Neural cell (in vitro differentiated cells): ENCODE results near the gene CPXM1. TPM values are rescaled to one million over a fixed set of nuclear protein-coding genes. Genes with fewer than 3 reads are reported as not detected.

Experiments used
- H2AFZ ChIP-seq: fragments of 200-600, 300-800 bp; sonication (generic), shearing (Covaris generic); 2 replicates; pipeline ENCODE4 v1.6.0; 2014; ENCODE audit warnings: low read depth, mild to moderate bottlenecking, antibody characterized with exemption, low read length, moderate library complexity
- H3F3A ChIP-seq: fragments of 200-600 bp; shearing (Covaris generic); 2 replicates; pipeline ENCODE4 v1.6.1; 2016; ENCODE audit warnings: mild to moderate bottlenecking, moderate library complexity, mixed read lengths, antibody characterized with exemption, low read length; ENCODE audit not compliant: insufficient read depth, poor library complexity, severe bottlenecking
- H3K27ac ChIP-seq: fragments of 200-600, 300-800 bp; sonication (generic), shearing (Covaris generic); 2 replicates; pipeline ENCODE4 v1.5.1; 2014; ENCODE audit warnings: mild to moderate bottlenecking, low read length, moderate library complexity
- H3K27me3 ChIP-seq: fragments of 300-800, 200-600 bp; sonication (generic), shearing (Covaris generic); 2 replicates; pipeline ENCODE4 v1.6.0; 2014; ENCODE audit warnings: mild to moderate bottlenecking, low read depth, low read length, moderate library complexity; ENCODE audit not compliant: insufficient read depth
- H3K36me3 ChIP-seq: fragments of 300-800, 200-600 bp; sonication (generic), shearing (Covaris generic); 2 replicates; pipeline ENCODE4 v1.5.1; 2014; ENCODE audit warnings: mild to moderate bottlenecking, antibody characterized with exemption, low read length, moderate library complexity; ENCODE audit not compliant: insufficient read depth
- H3K4me2 ChIP-seq: fragments of 300-800, 200-600 bp; sonication (generic), shearing (Covaris generic); 2 replicates; pipeline ENCODE4 v1.6.0; 2014; ENCODE audit warnings: mild to moderate bottlenecking, low read length
- H3K4me3 ChIP-seq: fragments of 300-800, 200-600 bp; sonication (generic), shearing (Covaris generic); 2 replicates; pipeline ENCODE4 v1.5.1; 2014; ENCODE audit warnings: mild to moderate bottlenecking, low read length, moderate library complexity
- H3K79me2 ChIP-seq: fragments of 200-600 bp; shearing (Covaris generic); replicated peaks from 2 replicates; pipeline ENCODE4 v1.6.0; 2014; ENCODE audit warnings: mild to moderate bottlenecking, low read length, moderate library complexity; ENCODE audit not compliant: insufficient read depth
- H3K9ac ChIP-seq: fragments of 300-800, 200-600 bp; sonication (generic), shearing (Covaris generic); 2 replicates; pipeline ENCODE4 v1.6.1; 2016; ENCODE audit warnings: mild to moderate bottlenecking, low read length, mixed read lengths
- H3K9me2 ChIP-seq: fragments of 200-600 bp; shearing (Covaris generic); 2 replicates; pipeline ENCODE4 v1.6.1; 2016; ENCODE audit warnings: mild to moderate bottlenecking, low read length, mixed read lengths; ENCODE audit not compliant: insufficient read depth
- H3K9me3 ChIP-seq: fragments of 200-600, 300-800 bp; sonication (generic), shearing (Covaris generic); 2 replicates; pipeline ENCODE4 v1.6.1; 2016; ENCODE audit warnings: mild to moderate bottlenecking, mixed run types, low read length, moderate library complexity, mixed read lengths
- H4K20me1 ChIP-seq: fragments of 200-600 bp; shearing (Covaris generic); 2 replicates; pipeline ENCODE4 v1.6.1; 2016; ENCODE audit warnings: mild to moderate bottlenecking, mixed run types; ENCODE audit not compliant: insufficient read depth
- CTCF ChIP-seq: fragments of 450-650 bp; IDR thresholded peaks from 2 replicates; pipeline ENCODE4 v1.5.1; 2014; ENCODE audit warnings: antibody characterized with exemption, mild to moderate bottlenecking, moderate library complexity; ENCODE audit not compliant: poor library complexity, severe bottlenecking
- EP300 ChIP-seq: fragments of 450-650 bp; conservative IDR thresholded peaks from 2 replicates; pipeline ENCODE4 v1.6.1; 2014; ENCODE audit warnings: antibody characterized with exemption, mild to moderate bottlenecking, moderate library complexity; ENCODE audit not compliant: poor library complexity, severe bottlenecking
- EZH2 ChIP-seq: fragments of 200-600, 300-800 bp; shearing (Covaris generic), sonication (generic); IDR thresholded peaks from 2 replicates; pipeline ENCODE4 v1.6.1; 2014; ENCODE audit warnings: antibody characterized with exemption, low read length, borderline replicate concordance, mild to moderate bottlenecking; ENCODE audit not compliant: insufficient read depth, poor library complexity, severe bottlenecking
- MXI1 ChIP-seq: fragments of 450-650 bp; conservative IDR thresholded peaks from 2 replicates; pipeline ENCODE4 v1.6.1; 2014; ENCODE audit warnings: antibody characterized with exemption, mild to moderate bottlenecking; ENCODE audit not compliant: poor library complexity, severe bottlenecking
- POLR2AphosphoS5 ChIP-seq: IDR thresholded peaks from 2 replicates; pipeline ENCODE4 v1.6.1; 2012
- RAD21 ChIP-seq: fragments of 450-650 bp; conservative IDR thresholded peaks from 2 replicates; pipeline ENCODE4 v1.6.1; 2014; ENCODE audit warnings: antibody characterized with exemption, mild to moderate bottlenecking, moderate library complexity
- REST ChIP-seq: IDR thresholded peaks from 2 replicates; pipeline ENCODE4 v1.6.1; 2012; ENCODE audit warnings: borderline replicate concordance
- SMC3 ChIP-seq: fragments of 450-650 bp; conservative IDR thresholded peaks from 2 replicates; pipeline ENCODE4 v1.6.1; 2014; ENCODE audit warnings: antibody characterized with exemption, mild to moderate bottlenecking, moderate library complexity; ENCODE audit not compliant: poor library complexity
- TAF1 ChIP-seq: IDR thresholded peaks from 2 replicates; pipeline ENCODE4 v1.6.1; 2012; ENCODE audit warnings: low read depth
- polyA plus RNA-seq: library from polyadenylated mRNA; depleted of rRNA; stranded (reverse); fragments of >200 nt; gene quantifications from 2 replicates; pipeline ENCODE4 v1.2.3, GENCODE V29; 2014

Gene CPXM1
- polyA plus RNA-seq, 1 donor from 2014 or later = 44.0 TPM

- H3K79me2 ChIP-seq = no peaks in the 10 kb centered on the region
- H3K9me3 ChIP-seq = no peaks in the 10 kb centered on the region
- H3K9ac ChIP-seq = no peak overlapping the region
- no peak overlapping the region for H3K27ac ChIP-seq
- H3K4me2 ChIP-seq = no peak overlapping the region
- no peaks in the 10 kb centered on the region for H3K9me2 ChIP-seq
- H2AFZ ChIP-seq = no peak overlapping the region
- TF ChIP-seq POLR2AphosphoS5 (no peak), RAD21 (no peak), SMC3 (no peak), MXI1 (no peak), TAF1 (no peak)
- H3F3A ChIP-seq = no peaks in the 10 kb centered on the region
- H4K20me1 ChIP-seq = no peaks in the 10 kb centered on the region
- H3K27me3 ChIP-seq = peaks cover 4% of the 10 kb centered on the region
- no peaks in the 10 kb centered on the region for H3K36me3 ChIP-seq
- no peak overlapping the region for H3K4me3 ChIP-seq
Observed at GRCh38 chr20:2759143-2759542, 41.3 kb downstream of the CPXM1 start.

- H3K9me2 ChIP-seq = no peaks in the 10 kb centered on the region
- no peak overlapping the region for H3K9ac ChIP-seq
- no peaks in the 10 kb centered on the region for H3K9me3 ChIP-seq
- H3F3A ChIP-seq = no peaks in the 10 kb centered on the region
- no peaks in the 10 kb centered on the region for H3K79me2 ChIP-seq
- no peaks in the 10 kb centered on the region for H4K20me1 ChIP-seq
- peaks cover 15% of the 10 kb centered on the region for H3K27me3 ChIP-seq
- H3K36me3 ChIP-seq = no peaks in the 10 kb centered on the region
- TF ChIP-seq EZH2 (no peak), RAD21 (no peak), POLR2AphosphoS5 (no peak), CTCF (no peak), MXI1 (no peak), EP300 (no peak), REST (no peak), TAF1 (no peak), SMC3 (no peak)
- no peak overlapping the region for H3K4me2 ChIP-seq
- H3K27ac ChIP-seq = no peak overlapping the region
- no peak overlapping the region for H3K4me3 ChIP-seq
- no peak overlapping the region for H2AFZ ChIP-seq
Observed at GRCh38 chr20:2757969-2758368, 42.5 kb downstream of the CPXM1 start.

- H3K79me2 ChIP-seq = no peaks in the 10 kb centered on the region
- no peak for TF ChIP-seq EZH2
- no peak for TF ChIP-seq SMC3
- no peak for TF ChIP-seq POLR2AphosphoS5
- TF ChIP-seq CTCF = no peak
- TF ChIP-seq RAD21 = no peak
- no peak for TF ChIP-seq EP300
- no peak for TF ChIP-seq TAF1
- no peak for TF ChIP-seq MXI1
- no peak for TF ChIP-seq REST
- no peaks in the 10 kb centered on the region for H3K9me3 ChIP-seq
- no peaks in the 10 kb centered on the region for H4K20me1 ChIP-seq
- no peak overlapping the region for H3K27ac ChIP-seq
- H3K36me3 ChIP-seq = no peaks in the 10 kb centered on the region
- no peaks in the 10 kb centered on the region for H3F3A ChIP-seq
- H3K4me2 ChIP-seq = no peak overlapping the region
- H3K9ac ChIP-seq = no peak overlapping the region
- no peaks in the 10 kb centered on the region for H3K9me2 ChIP-seq
- H3K4me3 ChIP-seq = no peak overlapping the region
- no peak overlapping the region for H2AFZ ChIP-seq
- H3K27me3 ChIP-seq = peaks cover 25% of the 10 kb centered on the region
Observed at GRCh38 chr20:2757001-2757400, 43.4 kb downstream of the CPXM1 start.
